ENCODE results near the gene SEC16A.

Gene SEC16A

GRCh38 chr9:136526625-136527066, 43.8 kb upstream of the SEC16A start:
- H3K9ac ChIP-seq (ENCODE audit: low read depth, low read length), result peak overlapping the region; percentile 26; the same call in 1 of the 2 replicates
- no peaks in the 10 kb centered on the region for H3K27me3 ChIP-seq (ENCODE audit: insufficient read depth, low read length)

GRCh38 chr9:136525841-136526499, 43.1 kb upstream of the SEC16A start:
- H3K27ac ChIP-seq (ENCODE audit: low read depth, low read length), result peak overlapping the region; percentile 13; the same call in 1 of the 2 replicates
- H3K9ac ChIP-seq (ENCODE audit: low read depth, low read length), result 0 out of 2 replicates have a peak overlapping the region, but pooled peaks have one; percentile 26
- peaks cover 2% of the 10 kb centered on the region; the same call in 1 of the 2 replicates for H3K4me1 ChIP-seq (ENCODE audit: insufficient read depth, low read length)
- no peaks in the 10 kb centered on the region for H3K9me3 ChIP-seq (ENCODE audit: insufficient read depth, low read depth, low read length)
- H3K36me3 ChIP-seq (ENCODE audit: insufficient read depth, low read length), result peaks cover 14% of the 10 kb centered on the region
- H3K4me3 ChIP-seq (ENCODE audit: low read length), result no peak overlapping the region
- WGBS, result 81% methylated on average over 30 of the region's 30 CpGs
- no peaks in the 10 kb centered on the region for H3K27me3 ChIP-seq (ENCODE audit: insufficient read depth, low read length)

More at GRCh38 chr9:136526625-136527066, 43.8 kb upstream of the SEC16A start:
- Histone ChIP-seq H3K4me1 (ENCODE audit: insufficient read depth, low read length) (peaks cover 2% of the 10 kb centered on the region; the same call in 1 of the 2 replicates), H3K9me3 (ENCODE audit: insufficient read depth, low read depth, low read length) (no peaks in the 10 kb centered on the region), H3K27ac (ENCODE audit: low read depth, low read length) (no peak overlapping the region), H3K4me3 (ENCODE audit: low read length) (no peak overlapping the region), H3K36me3 (ENCODE audit: insufficient read depth, low read length) (peaks cover 14% of the 10 kb centered on the region)
- 92% methylated on average over 30 of the region's 30 CpGs for WGBS

GRCh38 chr9:136525207-136525606, 42.4 kb upstream of the SEC16A start:
- WGBS, result 91% methylated on average over 21 of the region's 21 CpGs
- Histone ChIP-seq H3K9me3 (ENCODE audit: insufficient read depth, low read depth, low read length) (no peaks in the 10 kb centered on the region), H3K4me1 (ENCODE audit: insufficient read depth, low read length) (0 out of 2 replicates have a peak, but pooled peaks cover 2% of the 10 kb centered on the region), H3K27ac (ENCODE audit: low read depth, low read length) (no peak overlapping the region), H3K9ac (ENCODE audit: low read depth, low read length) (no peak overlapping the region), H3K4me3 (ENCODE audit: low read length) (no peak overlapping the region), H3K36me3 (ENCODE audit: insufficient read depth, low read length) (peaks cover 14% of the 10 kb centered on the region), H3K27me3 (ENCODE audit: insufficient read depth, low read length) (no peaks in the 10 kb centered on the region)

GRCh38 chr9:136522314-136523237, 39.7 kb upstream of the SEC16A start:
- no peaks in the 10 kb centered on the region for H3K9me3 ChIP-seq (ENCODE audit: insufficient read depth, low read depth, low read length)
- peaks cover 35% of the 10 kb centered on the region for H3K36me3 ChIP-seq (ENCODE audit: insufficient read depth, low read length)
- no peak overlapping the region; the same call in 1 of the 2 replicates for H3K9ac ChIP-seq (ENCODE audit: low read depth, low read length)
- no peak overlapping the region for H3K27ac ChIP-seq (ENCODE audit: low read depth, low read length)
- no peaks in the 10 kb centered on the region for H3K27me3 ChIP-seq (ENCODE audit: insufficient read depth, low read length)
- H3K4me1 ChIP-seq (ENCODE audit: insufficient read depth, low read length), result no peaks in the 10 kb centered on the region
- WGBS, result 95% methylated on average over 59 of the region's 59 CpGs
- H3K4me3 ChIP-seq (ENCODE audit: low read length), result no peak overlapping the region

- 92% methylated on average over 10 of the region's 10 CpGs for WGBS
- H3K27ac ChIP-seq (ENCODE audit: low read depth, low read length), result no peak overlapping the region
- peaks cover 42% of the 10 kb centered on the region for H3K36me3 ChIP-seq (ENCODE audit: insufficient read depth, low read length)
- no peak overlapping the region for H3K4me3 ChIP-seq (ENCODE audit: low read length)
- no peak overlapping the region for H3K9ac ChIP-seq (ENCODE audit: low read depth, low read length)
- no peaks in the 10 kb centered on the region for H3K4me1 ChIP-seq (ENCODE audit: insufficient read depth, low read length)
- no peaks in the 10 kb centered on the region for H3K27me3 ChIP-seq (ENCODE audit: insufficient read depth, low read length)
- H3K9me3 ChIP-seq (ENCODE audit: insufficient read depth, low read depth, low read length), result no peaks in the 10 kb centered on the region
Observed at GRCh38 chr9:136521537-136521936, 38.7 kb upstream of the SEC16A start.

GRCh38 chr9:136520053-136520540, 37.3 kb upstream of the SEC16A start:
- Histone ChIP-seq H3K27me3 (ENCODE audit: insufficient read depth, low read length) (no peaks in the 10 kb centered on the region), H3K36me3 (ENCODE audit: insufficient read depth, low read length) (peaks cover 56% of the 10 kb centered on the region), H3K4me1 (ENCODE audit: insufficient read depth, low read length) (no peaks in the 10 kb centered on the region), H3K27ac (ENCODE audit: low read depth, low read length) (no peak overlapping the region), H3K4me3 (ENCODE audit: low read length) (no peak overlapping the region), H3K9ac (ENCODE audit: low read depth, low read length) (no peak overlapping the region), H3K9me3 (ENCODE audit: insufficient read depth, low read depth, low read length) (no peaks in the 10 kb centered on the region)
- 90% methylated on average over 20 of the region's 20 CpGs for WGBS

- peaks cover 62% of the 10 kb centered on the region for H3K36me3 ChIP-seq (ENCODE audit: insufficient read depth, low read length)
- 95% methylated on average over 32 of the region's 32 CpGs for WGBS
- no peaks in the 10 kb centered on the region for H3K4me1 ChIP-seq (ENCODE audit: insufficient read depth, low read length)
- no peaks in the 10 kb centered on the region for H3K9me3 ChIP-seq (ENCODE audit: insufficient read depth, low read depth, low read length)
- H3K27me3 ChIP-seq (ENCODE audit: insufficient read depth, low read length), result no peaks in the 10 kb centered on the region
- no peak overlapping the region for H3K27ac ChIP-seq (ENCODE audit: low read depth, low read length)
- H3K9ac ChIP-seq (ENCODE audit: low read depth, low read length), result no peak overlapping the region
- H3K4me3 ChIP-seq (ENCODE audit: low read length), result no peak overlapping the region
Observed at GRCh38 chr9:136519263-136520052, 36.6 kb upstream of the SEC16A start.

- no peaks in the 10 kb centered on the region for H3K27me3 ChIP-seq (ENCODE audit: insufficient read depth, low read length)
- H3K27ac ChIP-seq (ENCODE audit: low read depth, low read length), result no peak overlapping the region
- no peak overlapping the region for H3K9ac ChIP-seq (ENCODE audit: low read depth, low read length)
- 94% methylated on average over 18 of the region's 18 CpGs for WGBS
- no peak overlapping the region for H3K4me3 ChIP-seq (ENCODE audit: low read length)
- H3K4me1 ChIP-seq (ENCODE audit: insufficient read depth, low read length), result no peaks in the 10 kb centered on the region
- peaks cover 68% of the 10 kb centered on the region for H3K36me3 ChIP-seq (ENCODE audit: insufficient read depth, low read length)
- H3K9me3 ChIP-seq (ENCODE audit: insufficient read depth, low read depth, low read length), result no peaks in the 10 kb centered on the region
Observed at GRCh38 chr9:136518623-136519022, 35.8 kb upstream of the SEC16A start.

GRCh38 chr9:136517950-136518349, 35.1 kb upstream of the SEC16A start:
- WGBS, result 96% methylated on average over 17 of the region's 17 CpGs
- Histone ChIP-seq H3K4me3 (ENCODE audit: low read length) (no peak overlapping the region), H3K27me3 (ENCODE audit: insufficient read depth, low read length) (no peaks in the 10 kb centered on the region), H3K27ac (ENCODE audit: low read depth, low read length) (no peak overlapping the region), H3K36me3 (ENCODE audit: insufficient read depth, low read length) (peaks cover 67% of the 10 kb centered on the region), H3K9me3 (ENCODE audit: insufficient read depth, low read depth, low read length) (no peaks in the 10 kb centered on the region), H3K9ac (ENCODE audit: low read depth, low read length) (no peak overlapping the region), H3K4me1 (ENCODE audit: insufficient read depth, low read length) (no peaks in the 10 kb centered on the region)

GRCh38 chr9:136517012-136517743, 34.3 kb upstream of the SEC16A start:
- 93% methylated on average over 37 of the region's 37 CpGs for WGBS
- no peaks in the 10 kb centered on the region for H3K27me3 ChIP-seq (ENCODE audit: insufficient read depth, low read length)
- peaks cover 68% of the 10 kb centered on the region for H3K36me3 ChIP-seq (ENCODE audit: insufficient read depth, low read length)
- no peaks in the 10 kb centered on the region for H3K9me3 ChIP-seq (ENCODE audit: insufficient read depth, low read depth, low read length)
- H3K27ac ChIP-seq (ENCODE audit: low read depth, low read length), result no peak overlapping the region
- no peak overlapping the region for H3K4me3 ChIP-seq (ENCODE audit: low read length)
- H3K9ac ChIP-seq (ENCODE audit: low read depth, low read length), result no peak overlapping the region
- H3K4me1 ChIP-seq (ENCODE audit: insufficient read depth, low read length), result no peaks in the 10 kb centered on the region
